DOHH2 (cell line): Measurements from ENCODE around the gene TNFRSF21.
"Not testable (repeated sequence)": the region's sequence is repeated elsewhere in the genome, so short reads cannot be mapped to it uniquely, and the experiment has no call there.

Experiments used
- H3F3A ChIP-seq: fragments of 200-600 bp; sonication (generic), shearing (Covaris generic); 2 replicates; pipeline ENCODE4 v1.6.0; 2016; ENCODE audit warnings: antibody characterized with exemption, mild to moderate bottlenecking; ENCODE audit not compliant: control insufficient read depth, insufficient read depth
- H3K27ac ChIP-seq: fragments of 200-600 bp; sonication (generic); 2 replicates; pipeline ENCODE4 v1.5.1; 2014; ENCODE audit warnings: low read depth, mild to moderate bottlenecking, low read length, moderate library complexity
- H3K27me3 ChIP-seq: fragments of 200-600 bp; sonication (generic); 2 replicates; pipeline ENCODE4 v1.6.1; 2014; ENCODE audit warnings: mild to moderate bottlenecking, low read length, mixed read lengths; ENCODE audit not compliant: control insufficient read depth
- H3K36me3 ChIP-seq: fragments of 200-600 bp; sonication (generic); 2 replicates; pipeline ENCODE4 v1.6.1; 2014; ENCODE audit warnings: mild to moderate bottlenecking, low read length, moderate library complexity, mixed read lengths; ENCODE audit not compliant: control insufficient read depth
- H3K4me1 ChIP-seq: fragments of 200-600 bp; sonication (generic); 2 replicates; pipeline ENCODE4 v1.6.1; 2014; ENCODE audit warnings: mild to moderate bottlenecking, low read length, mixed read lengths; ENCODE audit not compliant: control insufficient read depth
- H3K4me2 ChIP-seq: fragments of 200-600 bp; sonication (generic); 2 replicates; pipeline ENCODE4 v1.6.0; 2014; ENCODE audit warnings: mild to moderate bottlenecking, low read length, moderate library complexity
- H3K4me3 ChIP-seq: fragments of 200-600 bp; sonication (generic); 2 replicates; pipeline ENCODE4 v1.5.1; 2014; ENCODE audit warnings: mild to moderate bottlenecking, low read length, mixed read lengths
- H3K79me2 ChIP-seq: fragments of 200-600 bp; sonication (generic); 2 replicates; pipeline ENCODE4 v1.6.1; 2014; ENCODE audit warnings: mild to moderate bottlenecking, low read length, mixed read lengths; ENCODE audit not compliant: control insufficient read depth
- H3K9me2 ChIP-seq: fragments of 200-600 bp; sonication (generic); replicated peaks from 2 replicates; pipeline ENCODE4 v1.6.1; 2014; ENCODE audit warnings: mild to moderate bottlenecking, low read length, mixed read lengths; ENCODE audit not compliant: control insufficient read depth
- H3K9me3 ChIP-seq: fragments of 200-600 bp; sonication (generic); 2 replicates; pipeline ENCODE4 v1.6.1; 2014; ENCODE audit warnings: antibody characterized with exemption, low read length, mixed read lengths; ENCODE audit not compliant: control insufficient read depth, insufficient read depth
- H4K20me1 ChIP-seq: fragments of 200-600 bp; sonication (generic); 2 replicates; pipeline ENCODE4 v1.6.0; 2014; ENCODE audit warnings: low read depth, mild to moderate bottlenecking, antibody characterized with exemption, low read length, moderate library complexity; ENCODE audit not compliant: control insufficient read depth, insufficient read depth
- CTCF ChIP-seq: fragments of 200-600 bp; sonication (generic); IDR thresholded peaks from one replicate; pipeline ENCODE4 v1.5.1; 2014; ENCODE audit warnings: antibody characterized with exemption, mild to moderate bottlenecking, low read depth, low read length; ENCODE audit not compliant: poor library complexity, severe bottlenecking
- EZH2phosphoT487 ChIP-seq: fragments of 200-600 bp; sonication (generic); IDR thresholded peaks from 2 replicates; pipeline ENCODE4 v1.6.1; 2017; ENCODE audit warnings: borderline replicate concordance, mild to moderate bottlenecking, antibody characterized with exemption, low read length, moderate library complexity, mixed read lengths

TNFRSF21 gene

GRCh38 chr6:47319382-47319781 is 9.7 kb upstream of the TNFRSF21 start:
- Histone ChIP-seq H3K9me2 (no peaks in the 10 kb centered on the region), H3K27ac (no peak overlapping the region)

DNA sequence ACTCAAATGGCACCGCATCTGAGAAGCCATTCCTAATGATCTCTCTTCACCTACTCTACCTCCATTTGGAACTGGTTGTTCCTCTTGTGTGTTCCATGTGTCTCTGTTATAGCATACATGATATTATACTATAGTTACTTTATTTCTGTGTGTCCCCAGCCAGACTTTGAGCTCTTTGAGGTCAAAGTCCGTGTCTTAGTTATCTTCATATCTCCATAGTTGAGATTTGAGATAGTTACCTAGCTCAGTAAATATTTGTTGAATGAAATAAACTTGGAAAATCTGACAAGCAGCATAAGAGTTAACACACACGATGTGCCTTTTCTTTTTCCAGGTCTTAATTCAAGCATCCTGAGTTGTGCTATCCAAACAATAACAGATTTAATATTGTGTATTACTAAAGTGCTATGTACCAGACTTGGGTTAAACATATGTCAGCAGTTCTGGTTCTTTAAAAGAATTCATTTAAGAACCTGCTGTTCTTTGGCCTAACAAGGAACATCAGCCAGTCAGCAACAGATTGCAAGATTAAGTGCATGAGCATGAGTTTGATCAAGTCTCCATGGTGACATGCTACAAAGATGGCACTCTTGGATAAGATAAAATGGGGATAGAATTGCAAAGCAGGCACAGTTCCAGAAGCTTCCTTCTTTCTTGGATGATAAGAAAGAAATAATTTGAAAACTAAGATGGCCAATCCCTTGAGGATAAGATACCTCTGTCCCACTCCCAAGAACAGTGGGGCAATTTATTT is 8.7 kb upstream of the TNFRSF21 start:
- no peaks in the 10 kb centered on the region for H3K36me3 ChIP-seq
- peaks cover 5% of the 10 kb centered on the region; the same call in 1 of the 2 replicates for H3K27me3 ChIP-seq
- H3K9me2 ChIP-seq: no peaks in the 10 kb centered on the region
- H3K9me3 ChIP-seq: no peaks in the 10 kb centered on the region
- H3K79me2 ChIP-seq: no peaks in the 10 kb centered on the region
- H3F3A ChIP-seq: no peaks in the 10 kb centered on the region
- H3K27ac ChIP-seq: no peak overlapping the region
- H3K4me1 ChIP-seq: no peaks in the 10 kb centered on the region
- no peak overlapping the region for H3K4me2 ChIP-seq
- H3K4me3 ChIP-seq: no peak overlapping the region
- TF ChIP-seq EZH2phosphoT487: no peak
- no peak for TF ChIP-seq CTCF
- no peaks in the 10 kb centered on the region for H4K20me1 ChIP-seq

More at GRCh38 chr6:47319382-47319781, 9.7 kb upstream of the TNFRSF21 start:
- Histone ChIP-seq H3K4me1 (no peaks in the 10 kb centered on the region), H3K4me3 (no peak overlapping the region), H3K27me3 (peaks cover 5% of the 10 kb centered on the region; the same call in 1 of the 2 replicates), H3K4me2 (no peak overlapping the region), H3F3A (no peaks in the 10 kb centered on the region), H4K20me1 (no peaks in the 10 kb centered on the region), H3K9me3 (no peaks in the 10 kb centered on the region), H3K36me3 (no peaks in the 10 kb centered on the region), H3K79me2 (no peaks in the 10 kb centered on the region)
- no peak for TF ChIP-seq CTCF

- H3K9me2 ChIP-seq, H3K9me3 ChIP-seq, H3K79me2 ChIP-seq, H4K20me1 ChIP-seq, H3K36me3 ChIP-seq, H3K4me1 ChIP-seq, H3K27ac ChIP-seq, H3K4me2 ChIP-seq, H3K4me3 ChIP-seq, H3K27me3 ChIP-seq, H3F3A ChIP-seq: not testable (repeated sequence)
Observed at GRCh38 chr6:47315181-47315580, 5.5 kb upstream of the TNFRSF21 start.

GRCh38 chr6:47310131-47310480 is 401 bp upstream of the TNFRSF21 start:
- H3F3A ChIP-seq: no peaks in the 10 kb centered on the region
- H4K20me1 ChIP-seq: no peaks in the 10 kb centered on the region
- TF ChIP-seq EZH2phosphoT487 (no peak), CTCF (no peak)
- H3K4me3 ChIP-seq: peak overlapping the region; percentile 90
- H3K9me2 ChIP-seq: no peaks in the 10 kb centered on the region
- H3K27ac ChIP-seq: no peak overlapping the region
- H3K4me1 ChIP-seq: peaks cover 21% of the 10 kb centered on the region
- H3K36me3 ChIP-seq: no peaks in the 10 kb centered on the region
- no peaks in the 10 kb centered on the region for H3K9me3 ChIP-seq
- H3K27me3 ChIP-seq: no peaks in the 10 kb centered on the region
- peaks cover 10% of the 10 kb centered on the region; the same call in 1 of the 2 replicates for H3K79me2 ChIP-seq
- peak overlapping the region; percentile 83 for H3K4me2 ChIP-seq
